NB4 (cell line): ENCODE data around the gene ITGA11.

ENCODE experiments used
- DNase-seq: peaks from one replicate; pipeline ENCODE4 v3.0.0; 2010; ENCODE audit warnings: low read depth
- H3K4me3 ChIP-seq: one replicate; pipeline ENCODE4 v1.5.1; 2011; ENCODE audit warnings: mild to moderate bottlenecking, low read depth, low read length, moderate library complexity
- MAX ChIP-seq: IDR thresholded peaks from 2 replicates; pipeline ENCODE4 v1.6.1; 2011; ENCODE audit warnings: low read depth, low read length
- MYC ChIP-seq: IDR thresholded peaks from 2 replicates; pipeline ENCODE4 v1.6.1; 2011; ENCODE audit warnings: low read depth, low read length
- POLR2A ChIP-seq: IDR thresholded peaks from 2 replicates; pipeline ENCODE4 v1.6.1; 2011; ENCODE audit warnings: mild to moderate bottlenecking; ENCODE audit not compliant: insufficient read length; ENCODE audit errors: extremely low read depth
- TF ChIP-seq, protein P1 (sequence below): IDR thresholded peaks from one replicate; pipeline ENCODE4 v1.5.1; 2012; ENCODE audit warnings: low read depth, low read length

Gene ITGA11, protein sequence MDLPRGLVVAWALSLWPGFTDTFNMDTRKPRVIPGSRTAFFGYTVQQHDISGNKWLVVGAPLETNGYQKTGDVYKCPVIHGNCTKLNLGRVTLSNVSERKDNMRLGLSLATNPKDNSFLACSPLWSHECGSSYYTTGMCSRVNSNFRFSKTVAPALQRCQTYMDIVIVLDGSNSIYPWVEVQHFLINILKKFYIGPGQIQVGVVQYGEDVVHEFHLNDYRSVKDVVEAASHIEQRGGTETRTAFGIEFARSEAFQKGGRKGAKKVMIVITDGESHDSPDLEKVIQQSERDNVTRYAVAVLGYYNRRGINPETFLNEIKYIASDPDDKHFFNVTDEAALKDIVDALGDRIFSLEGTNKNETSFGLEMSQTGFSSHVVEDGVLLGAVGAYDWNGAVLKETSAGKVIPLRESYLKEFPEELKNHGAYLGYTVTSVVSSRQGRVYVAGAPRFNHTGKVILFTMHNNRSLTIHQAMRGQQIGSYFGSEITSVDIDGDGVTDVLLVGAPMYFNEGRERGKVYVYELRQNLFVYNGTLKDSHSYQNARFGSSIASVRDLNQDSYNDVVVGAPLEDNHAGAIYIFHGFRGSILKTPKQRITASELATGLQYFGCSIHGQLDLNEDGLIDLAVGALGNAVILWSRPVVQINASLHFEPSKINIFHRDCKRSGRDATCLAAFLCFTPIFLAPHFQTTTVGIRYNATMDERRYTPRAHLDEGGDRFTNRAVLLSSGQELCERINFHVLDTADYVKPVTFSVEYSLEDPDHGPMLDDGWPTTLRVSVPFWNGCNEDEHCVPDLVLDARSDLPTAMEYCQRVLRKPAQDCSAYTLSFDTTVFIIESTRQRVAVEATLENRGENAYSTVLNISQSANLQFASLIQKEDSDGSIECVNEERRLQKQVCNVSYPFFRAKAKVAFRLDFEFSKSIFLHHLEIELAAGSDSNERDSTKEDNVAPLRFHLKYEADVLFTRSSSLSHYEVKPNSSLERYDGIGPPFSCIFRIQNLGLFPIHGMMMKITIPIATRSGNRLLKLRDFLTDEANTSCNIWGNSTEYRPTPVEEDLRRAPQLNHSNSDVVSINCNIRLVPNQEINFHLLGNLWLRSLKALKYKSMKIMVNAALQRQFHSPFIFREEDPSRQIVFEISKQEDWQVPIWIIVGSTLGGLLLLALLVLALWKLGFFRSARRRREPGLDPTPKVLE

DNA sequence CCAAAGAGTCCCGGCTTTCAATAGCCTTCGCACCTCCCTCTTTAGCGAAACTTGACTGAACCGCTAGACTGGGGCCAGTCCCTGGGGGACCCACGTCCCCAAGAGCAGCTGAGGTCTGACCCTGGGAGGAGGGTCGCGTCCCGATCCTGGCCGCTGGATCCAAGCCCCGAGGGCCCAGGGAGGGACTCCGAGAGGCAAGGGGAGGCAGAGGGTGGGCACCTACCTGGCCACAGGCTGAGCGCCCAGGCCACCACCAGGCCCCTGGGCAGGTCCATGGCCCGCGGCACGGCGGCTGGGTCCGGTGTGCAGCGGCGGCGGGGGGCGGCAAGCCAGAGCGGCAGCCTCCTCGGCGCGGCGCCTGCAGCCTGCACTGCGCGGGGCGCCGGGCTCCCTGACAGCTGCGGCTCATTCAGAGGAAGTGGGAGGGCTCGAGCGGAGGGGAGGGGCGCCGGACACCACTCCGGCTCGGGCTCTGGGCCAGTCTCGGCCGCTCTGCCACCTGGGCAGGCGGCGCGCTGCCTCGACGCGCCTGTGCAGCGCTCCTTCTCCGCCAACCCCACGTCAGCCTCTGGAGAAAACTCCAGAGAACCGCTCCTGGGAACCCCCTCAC, at the start of gene ITGA11:
Gene ITGA11 (minus strand): TSS at position 372 of the 610 bp plus-strand sequence. CDS start 97 bp downstream, at position 275.
- peak within 1 kb of the TSS; percentile 28 for H3K4me3 ChIP-seq
- TF ChIP-seq, protein P1, sequence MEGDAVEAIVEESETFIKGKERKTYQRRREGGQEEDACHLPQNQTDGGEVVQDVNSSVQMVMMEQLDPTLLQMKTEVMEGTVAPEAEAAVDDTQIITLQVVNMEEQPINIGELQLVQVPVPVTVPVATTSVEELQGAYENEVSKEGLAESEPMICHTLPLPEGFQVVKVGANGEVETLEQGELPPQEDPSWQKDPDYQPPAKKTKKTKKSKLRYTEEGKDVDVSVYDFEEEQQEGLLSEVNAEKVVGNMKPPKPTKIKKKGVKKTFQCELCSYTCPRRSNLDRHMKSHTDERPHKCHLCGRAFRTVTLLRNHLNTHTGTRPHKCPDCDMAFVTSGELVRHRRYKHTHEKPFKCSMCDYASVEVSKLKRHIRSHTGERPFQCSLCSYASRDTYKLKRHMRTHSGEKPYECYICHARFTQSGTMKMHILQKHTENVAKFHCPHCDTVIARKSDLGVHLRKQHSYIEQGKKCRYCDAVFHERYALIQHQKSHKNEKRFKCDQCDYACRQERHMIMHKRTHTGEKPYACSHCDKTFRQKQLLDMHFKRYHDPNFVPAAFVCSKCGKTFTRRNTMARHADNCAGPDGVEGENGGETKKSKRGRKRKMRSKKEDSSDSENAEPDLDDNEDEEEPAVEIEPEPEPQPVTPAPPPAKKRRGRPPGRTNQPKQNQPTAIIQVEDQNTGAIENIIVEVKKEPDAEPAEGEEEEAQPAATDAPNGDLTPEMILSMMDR, result no peak
- TF ChIP-seq POLR2A (no peak), MYC (0 out of 2 replicates have a peak, but pooled peaks have one; percentile 29), MAX (peak; percentile 71)
- peak; percentile 71 for DNase-seq

- no peak for TF ChIP-seq MYC
- TF ChIP-seq POLR2A, result no peak
- no peak for TF ChIP-seq MAX
- TF ChIP-seq, protein P1, result no peak
- H3K4me3 ChIP-seq, result no peak overlapping the region
- no peak for DNase-seq
Observed at GRCh38 chr15:68481321-68481720, 49.4 kb upstream of the ITGA11 start.

GRCh38 chr15:68480296-68480695, 48.3 kb upstream of the ITGA11 start:
- H3K4me3 ChIP-seq, result no peak overlapping the region
- DNase-seq, result no peak
- no peak for TF ChIP-seq MAX
- no peak for TF ChIP-seq MYC
- TF ChIP-seq POLR2A, result no peak
- TF ChIP-seq, protein P1, result no peak

DNA sequence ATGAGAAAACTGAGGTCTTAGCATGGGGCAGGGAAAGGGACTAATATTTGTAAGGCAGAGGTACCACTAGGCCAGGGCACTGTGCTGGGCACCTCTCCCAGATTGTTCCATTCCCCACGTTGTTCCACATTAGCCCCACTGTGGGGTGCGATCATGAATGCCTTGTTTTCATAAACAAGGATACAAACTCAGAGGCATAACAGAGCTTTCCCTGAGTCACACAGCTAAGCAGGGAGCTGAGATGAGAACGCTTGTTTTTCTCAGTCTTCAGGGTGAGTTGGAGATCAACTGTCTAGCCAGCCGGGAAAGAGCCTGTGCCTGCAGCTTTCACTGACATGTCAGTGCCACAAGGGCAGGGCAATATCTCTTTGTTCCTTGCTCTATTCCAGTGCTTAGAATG, 47.9 kb upstream of the ITGA11 start:
- H3K4me3 ChIP-seq, result no peak overlapping the region
- DNase-seq, result no peak
- TF ChIP-seq MAX, result no peak
- no peak for TF ChIP-seq MYC
- no peak for TF ChIP-seq POLR2A
- TF ChIP-seq, protein P1, result no peak

GRCh38 chr15:68479406-68479805, 47.4 kb upstream of the ITGA11 start:
- no peak for TF ChIP-seq MAX
- TF ChIP-seq MYC, result no peak
- TF ChIP-seq, protein P1, result no peak
- TF ChIP-seq POLR2A, result no peak
- H3K4me3 ChIP-seq, result no peak overlapping the region
- no peak for DNase-seq
